Epithelial cell of proximal tubule (primary cell): ENCODE measurements around the gene CHST15. TPM values are rescaled to one million over a fixed set of nuclear protein-coding genes. Genes with fewer than 3 reads are reported as not detected.
"Not testable (repeated sequence)": the region's sequence is repeated elsewhere in the genome, so short reads cannot be mapped to it uniquely, and the experiment has no call there.

ENCODE experiments used
- DNase-seq: peaks from one replicate; pipeline ENCODE4 v3.0.0-alpha.2; 2011; ENCODE audit warnings: low read depth
- H3K4me3 ChIP-seq: 2 replicates; pipeline ENCODE4 v1.5.1; 2011; ENCODE audit warnings: low read depth, mild to moderate bottlenecking, low read length
- CTCF ChIP-seq: conservative IDR thresholded peaks from 2 replicates; pipeline ENCODE4 v1.5.1; 2012; ENCODE audit warnings: low read depth, mild to moderate bottlenecking, low read length
- total RNA-seq: library from RNA; depleted of rRNA; stranded (reverse); fragments of >200 nt; gene quantifications from 2 replicates; pipeline ENCODE4 v1.2.3, GENCODE V29; 2015

Gene CHST15
- total RNA-seq, 1 donor from 2014 or later, result 20.6 TPM

- H3K4me3 ChIP-seq, result no peak overlapping the region
- no peak for TF ChIP-seq CTCF
- peak; percentile 61 for DNase-seq
Measured at GRCh38 chr10:124106241-124106879, 13.0 kb upstream of the CHST15 start.

GRCh38 chr10:124105594-124105993, 12.2 kb upstream of the CHST15 start:
- H3K4me3 ChIP-seq, result no peak overlapping the region
- no peak for TF ChIP-seq CTCF
- no peak for DNase-seq

- DNase-seq, result no peak
- H3K4me3 ChIP-seq, result no peak overlapping the region
- no peak for TF ChIP-seq CTCF
Measured at GRCh38 chr10:124105045-124105444, 11.6 kb upstream of the CHST15 start.

- TF ChIP-seq CTCF, result no peak
- DNase-seq, result no peak
- H3K4me3 ChIP-seq, result no peak overlapping the region
Measured at GRCh38 chr10:124104011-124104627, 10.7 kb upstream of the CHST15 start.

- DNase-seq, result no peak
- no peak overlapping the region for H3K4me3 ChIP-seq
- TF ChIP-seq CTCF, result no peak
Measured at GRCh38 chr10:124101351-124101750, 8.0 kb upstream of the CHST15 start.

- not testable (repeated sequence) for DNase-seq, H3K4me3 ChIP-seq
Measured at GRCh38 chr10:124100651-124101050, 7.3 kb upstream of the CHST15 start.

- TF ChIP-seq CTCF, result no peak
- no peak overlapping the region for H3K4me3 ChIP-seq
- no peak for DNase-seq
Measured at GRCh38 chr10:124100124-124100523, 6.7 kb upstream of the CHST15 start.
